H1 (cell line): Measurements from ENCODE around the gene SMOC2. TPM values are rescaled to one million over a fixed set of nuclear protein-coding genes. Genes with fewer than 3 reads are reported as not detected.

Experiments used
- CTCF ChIA-PET: fragments of 300-600 bp; sonication (Branson Sonifier 250); formaldehyde crosslinking; loops from one replicate; lab custom pipeline; 2021; ENCODE audit not compliant: partially characterized antibody; lab: Charles Lee
- POLR2A ChIA-PET: fragments of 300-600 bp; sonication (Branson Sonifier 250); formaldehyde crosslinking; loops from one replicate; lab custom pipeline; 2021; ENCODE audit warnings: inconsistent platforms; ENCODE audit not compliant: partially characterized antibody; lab: Charles Lee
- DNase-seq, 2 experiments: peaks; one replicate each; pipeline versions ENCODE4 v3.0.0 to v3.0.0-alpha.2; 2010 to 2022; ENCODE audit warnings: low spot score in 2 of 2, low read depth in 1 of 2, mixed read lengths in 1 of 2
- FAIRE-seq: peaks from 2 replicates; lab custom pipeline; 2011; peaks lifted over from hg19 to GRCh38; lab: Jason Lieb, UNC
- H2AFZ ChIP-seq: 2 replicates; pipeline ENCODE4 v1.8.1; 2012; ENCODE audit warnings: low read length, inconsistent platforms
- H2AK5ac ChIP-seq: 2 replicates; pipeline ENCODE4 v1.6.1; 2013; ENCODE audit warnings: low read depth, low read length
- H2BK120ac ChIP-seq: replicated peaks from 2 replicates; pipeline ENCODE3; 2013; ENCODE audit warnings: low read depth, low read length, inconsistent platforms
- H2BK12ac ChIP-seq: 2 replicates; pipeline ENCODE4 v1.6.1; 2013; ENCODE audit warnings: low read depth, low read length
- H2BK15ac ChIP-seq: 2 replicates; pipeline ENCODE4 v1.6.1; 2013; ENCODE audit warnings: low read length
- H2BK20ac ChIP-seq: 2 replicates; pipeline ENCODE4 v1.6.1; 2013; ENCODE audit warnings: low read length
- H2BK5ac ChIP-seq: 2 replicates; pipeline ENCODE4 v1.6.1; 2013; ENCODE audit warnings: low read depth, low read length
- H3K14ac ChIP-seq: 2 replicates; pipeline ENCODE4 v1.6.1; 2013; ENCODE audit warnings: inconsistent platforms; ENCODE audit not compliant: insufficient read length
- H3K18ac ChIP-seq: 2 replicates; pipeline ENCODE4 v1.6.1; 2013; ENCODE audit warnings: low read length; ENCODE audit errors: extremely low read depth
- H3K23ac ChIP-seq: 2 replicates; pipeline ENCODE4 v1.6.1; 2013; ENCODE audit warnings: inconsistent platforms; ENCODE audit not compliant: insufficient read length
- H3K23me2 ChIP-seq: 2 replicates; pipeline ENCODE4 v1.6.1; 2013; ENCODE audit warnings: low read depth, low read length
- H3K27ac ChIP-seq: 2 replicates; pipeline ENCODE4 v1.6.1; 2011; ENCODE audit warnings: low read depth, low read length, inconsistent platforms
- H3K27me3 ChIP-seq, 4 experiments: replicated peaks in 1 of 4; 1 replicate in 1 of 4; 2 replicates in 3 of 4; pipeline versions ENCODE4 v1.6.1 to v1.8.1; 2011 to 2013; ENCODE audit warnings: low read length in 3 of 4, mild to moderate bottlenecking in 3 of 4, inconsistent platforms in 2 of 4, mixed read lengths in 2 of 4, moderate library complexity in 1 of 4; ENCODE audit not compliant: control insufficient read depth in 3 of 4, insufficient read depth in 3 of 4; ENCODE audit errors: extremely low read depth in 1 of 4
- H3K36me3 ChIP-seq, 4 experiments: 2 replicates each; pipeline versions ENCODE4 v1.6.1 to v1.8.1; 2011 to 2013; ENCODE audit warnings: mild to moderate bottlenecking in 4 of 4, low read length in 3 of 4, moderate library complexity in 2 of 4, control low read depth in 1 of 4, inconsistent platforms in 1 of 4; ENCODE audit not compliant: insufficient read depth in 4 of 4, control insufficient read depth in 2 of 4
- H3K4ac ChIP-seq: replicated peaks from 2 replicates; pipeline ENCODE3; 2013; ENCODE audit warnings: low read length, low read depth, mixed read lengths, inconsistent platforms; ENCODE audit not compliant: insufficient read length
- H3K4me1 ChIP-seq, 4 experiments: replicated peaks in 1 of 4; 1 replicate in 1 of 4; 2 replicates in 3 of 4; pipeline versions ENCODE4 v1.6.1 to v1.8.1; 2011 to 2013; ENCODE audit warnings: low read length in 3 of 4, inconsistent platforms in 2 of 4, mixed read lengths in 1 of 4; ENCODE audit not compliant: insufficient read depth in 4 of 4, control insufficient read depth in 3 of 4
- H3K4me2 ChIP-seq, 2 experiments: 2 replicates each; pipeline versions ENCODE4 v1.6.1 to v1.8.1; 2011 to 2013; ENCODE audit warnings: low read depth in 2 of 2, low read length in 2 of 2, control low read depth in 1 of 2, inconsistent platforms in 1 of 2, mild to moderate bottlenecking in 1 of 2; ENCODE audit not compliant: insufficient read depth in 1 of 2
- H3K4me3 ChIP-seq, 4 experiments: fragments of 200-600, 300-600 bp in 1 of 4; sonication (generic), shearing (Covaris generic), sonication (Bioruptor Twin) in 1 of 4; 2 replicates each; pipeline versions ENCODE4 v1.5.1 to v1.8.1; 2011 to 2016; ENCODE audit warnings: low read length in 4 of 4, low read depth in 3 of 4, control low read depth in 2 of 4, inconsistent platforms in 2 of 4, mild to moderate bottlenecking in 2 of 4, mixed read lengths in 1 of 4, moderate library complexity in 1 of 4; ENCODE audit not compliant: insufficient read depth in 2 of 4; ENCODE audit errors: extremely low read depth in 1 of 4
- H3K56ac ChIP-seq: replicated peaks from 2 replicates; pipeline ENCODE3; 2013; ENCODE audit warnings: low read depth, mild to moderate bottlenecking, mixed read lengths, low read length, inconsistent platforms; ENCODE audit not compliant: insufficient read length
- H3K79me1 ChIP-seq: 2 replicates; pipeline ENCODE4 v1.6.1; 2013; ENCODE audit warnings: low read depth, low read length, control low read depth
- H3K79me2 ChIP-seq, 2 experiments: 2 replicates each; pipeline versions ENCODE4 v1.6.1 to v1.8.1; 2012 to 2013; ENCODE audit warnings: low read length in 2 of 2, mild to moderate bottlenecking in 2 of 2, inconsistent platforms in 1 of 2; ENCODE audit not compliant: insufficient read depth in 2 of 2, control insufficient read depth in 1 of 2
- H3K9ac ChIP-seq, 4 experiments: replicated peaks in 1 of 4; 1 replicate in 1 of 4; 2 replicates in 3 of 4; pipeline versions ENCODE4 v1.6.1 to v1.8.1; 2011 to 2013; ENCODE audit warnings: low read depth in 3 of 4, low read length in 3 of 4, control low read depth in 2 of 4, mild to moderate bottlenecking in 2 of 4, moderate library complexity in 2 of 4, inconsistent platforms in 1 of 4; ENCODE audit errors: extremely low read depth in 1 of 4
- H3K9me3 ChIP-seq, 2 experiments: 2 replicates each; pipeline versions ENCODE4 v1.6.1 to v1.8.1; 2012 to 2013; ENCODE audit warnings: mild to moderate bottlenecking in 2 of 2, moderate library complexity in 2 of 2, control low read depth in 1 of 2, inconsistent platforms in 1 of 2, low read depth in 1 of 2, low read length in 1 of 2, mixed read lengths in 1 of 2; ENCODE audit not compliant: insufficient read depth in 2 of 2
- H4K20me1 ChIP-seq, 2 experiments: replicated peaks in 1 of 2; 2 replicates each; pipeline versions ENCODE3 to v1.8.1; 2011 to 2013; ENCODE audit warnings: inconsistent platforms in 2 of 2, low read length in 2 of 2, mild to moderate bottlenecking in 1 of 2; ENCODE audit not compliant: insufficient read depth in 2 of 2, control insufficient read depth in 1 of 2
- H4K5ac ChIP-seq: 2 replicates; pipeline ENCODE4 v1.6.1; 2013; ENCODE audit warnings: low read length, low read depth, mixed read lengths, inconsistent platforms; ENCODE audit not compliant: insufficient read length
- H4K8ac ChIP-seq: 2 replicates; pipeline ENCODE4 v1.8.0; 2013; ENCODE audit warnings: mild to moderate bottlenecking, moderate library complexity, low read length, inconsistent platforms; ENCODE audit not compliant: insufficient read depth; ENCODE audit errors: extremely low read depth
- H4K91ac ChIP-seq: replicated peaks from 2 replicates; pipeline ENCODE3; 2013; ENCODE audit warnings: low read length, mixed read lengths, inconsistent platforms; ENCODE audit not compliant: insufficient read length
- ASH2L ChIP-seq: fragments of 200-600, 300-600 bp; sonication (generic); IDR thresholded peaks from one replicate; pipeline ENCODE4 v1.7.1; 2017; ENCODE audit warnings: low read length
- CBX5 ChIP-seq: fragments of 300-800, 300-1000 bp; sonication (generic); IDR thresholded peaks from 2 replicates; pipeline ENCODE4 v1.7.1; 2016; ENCODE audit warnings: antibody characterized with exemption, low read length, low read depth
- CEBPB ChIP-seq: IDR thresholded peaks from 2 replicates; pipeline ENCODE4 v1.6.1; 2012; ENCODE audit warnings: low read depth, low read length
- JUND ChIP-seq: IDR thresholded peaks from 2 replicates; pipeline ENCODE4 v1.6.1; 2011; ENCODE audit warnings: mild to moderate bottlenecking, improper control_type of control experiment, low read length
- NANOG ChIP-seq: IDR thresholded peaks from 2 replicates; pipeline ENCODE4 v1.6.1; 2011; ENCODE audit warnings: low read length, low read depth, mild to moderate bottlenecking, inconsistent platforms; ENCODE audit not compliant: insufficient read depth, poor library complexity, severe bottlenecking
- RAD21 ChIP-seq, 2 experiments: IDR thresholded peaks in 1 of 2; conservative IDR thresholded peaks in 1 of 2; 2 replicates each; pipeline ENCODE4 v1.6.1; 2011; ENCODE audit warnings: low read depth in 2 of 2, low read length in 2 of 2, improper control_type of control experiment in 1 of 2, inconsistent platforms in 1 of 2, mild to moderate bottlenecking in 1 of 2, moderate library complexity in 1 of 2
- RNF2 ChIP-seq: fragments of 200-900, 300-1000 bp; sonication (generic); IDR thresholded peaks from 2 replicates; pipeline ENCODE4 v1.7.1; 2016; ENCODE audit warnings: borderline replicate concordance, low read depth, mild to moderate bottlenecking, antibody characterized with exemption, low read length; ENCODE audit not compliant: poor library complexity, severe bottlenecking; ENCODE audit errors: missing control alignments
- SIRT6 ChIP-seq: IDR thresholded peaks from one replicate; pipeline ENCODE4 v1.7.1; 2012; ENCODE audit warnings: low read length, inconsistent platforms
- SIX5 ChIP-seq: IDR thresholded peaks from 2 replicates; pipeline ENCODE4 v1.6.1; 2011; ENCODE audit warnings: mild to moderate bottlenecking, low read depth, low read length
- SUZ12 ChIP-seq: fragments of 200-600 bp; sonication (generic); IDR thresholded peaks from 2 replicates; pipeline ENCODE4 v1.6.1; 2012; ENCODE audit warnings: mild to moderate bottlenecking, inconsistent platforms, low read length, moderate library complexity, mixed read lengths
- USF2 ChIP-seq: IDR thresholded peaks from 2 replicates; pipeline ENCODE4 v1.6.1; 2011; ENCODE audit warnings: low read length, improper control_type of control experiment
- WGBS, 2 experiments: shearing (Covaris generic) in 1 of 2; methylation state at CpG; one replicate each; pipeline versions ENCODE4 v1.1.6 to v1.1.7; 2013 to 2015; ENCODE audit warnings: low lambda C conversion rate in 2 of 2, mixed read lengths in 2 of 2, inconsistent platforms in 1 of 2, low coverage in 1 of 2, missing lambda C conversion rate in 1 of 2; ENCODE audit not compliant: insufficient replicate concordance in 2 of 2, insufficient coverage in 1 of 2, insufficient read length in 1 of 2; ENCODE audit errors: extremely low coverage in 1 of 2, missing lambda C conversion rate in 1 of 2; 5-methylcytosine and 5-hydroxymethylcytosine counted together
- polyA plus RNA-seq, 7 experiments: library from polyadenylated mRNA; depleted of rRNA in 3 of 7; stranded (reverse) in 5 of 7; unstranded in 2 of 7; fragments of >200 nt in 5 of 7; fragments of 200-250 nt in 2 of 7; gene quantifications; 1 replicate in 5 of 7; 2 replicates in 1 of 7; 4 replicates in 1 of 7; pipeline versions ENCODE4 v1.2.1 to v1.2.3, GENCODE V29; 2011 to 2013; ENCODE audit warnings: missing spikeins in 2 of 7, mixed read lengths in 2 of 7
- total RNA-seq: library from RNA; stranded (reverse); fragmentation: NEBNext Ultra II Directional; extraction: Animal tissue kit (Norgen Biotek cat#: 25700); gene quantifications from 2 replicates; pipeline ENCODE4 v1.2.1, GENCODE V29; 2021

Gene SMOC2
- total and polyA plus RNA-seq, 2 of the 8 experiments (the other 6 are each of a cell fraction or from before 2014, with no cell fraction given) = 7.7 to 8.5 TPM

- Histone ChIP-seq H2AFZ (no peak overlapping the region), H3K79me2 (no peaks in the 10 kb centered on the region), H3K27ac (no peak overlapping the region), H4K91ac (no peak overlapping the region), H3K4me1 (no peaks in the 10 kb centered on the region), H3K79me1 (no peaks in the 10 kb centered on the region), H3K18ac (no peak overlapping the region), H3K23me2 (no peaks in the 10 kb centered on the region), H3K4ac (no peak overlapping the region), H2BK5ac (no peak overlapping the region), H3K9me3 (no peaks in the 10 kb centered on the region), H3K27me3 (no peaks in the 10 kb centered on the region), H2BK12ac (no peak overlapping the region), H2BK20ac (no peak overlapping the region), H3K4me2 (no peak overlapping the region), H3K9ac (0 out of 7 replicates have a peak overlapping the region, but pooled peaks of 1 of the 4 experiments have one; percentile 22), H4K20me1 (no peaks in the 10 kb centered on the region), H3K56ac (no peak overlapping the region), H3K14ac (no peak overlapping the region), H2AK5ac (no peak overlapping the region), H3K23ac (no peak overlapping the region), H4K5ac (no peak overlapping the region), H2BK15ac (no peak overlapping the region), H2BK120ac (no peak overlapping the region), H3K4me3 (no peak overlapping the region), H4K8ac (no peak overlapping the region), H3K36me3 (no peaks in the 10 kb centered on the region)
- DNase-seq (peak in 1 of 2 experiments; percentile 24), FAIRE-seq (no peak)
- WGBS, 2 experiments = 87% methylated on average over 13 of the region's 13 CpGs; no CpG with 5 or more reads in 1 of the 2 experiments
- POLR2A ChIA-PET = interaction anchor here (0.5 kb wide), 1 partner anchor 10 kb away, joined by 3 read pairs; no protein-coding TSS in a partner anchor
- CTCF ChIA-PET = interaction anchor here (0.9 to 1.6 kb wide), 5 partner anchors 9 to 1093 kb away, joined by 3 to 7 read pairs (median 3); no protein-coding TSS in a partner anchor
- TF ChIP-seq RAD21 (IDR thresholded peaks at IDR 0.05 in 1 of 2, conservative IDR thresholded peaks at IDR 0.05 in 1 of 2; ENCODE audit: low read depth in 2 of 2, low read length in 2 of 2) = no peak
- TF ChIP-seq CBX5 = no peak
- TF ChIP-seq JUND = no peak
- no peak for TF ChIP-seq USF2
- no peak for TF ChIP-seq SIRT6
- no peak for TF ChIP-seq SUZ12
- TF ChIP-seq NANOG = no peak
- no peak for TF ChIP-seq CEBPB
- TF ChIP-seq SIX5 = no peak
- no peak for TF ChIP-seq ASH2L
- TF ChIP-seq RNF2 = no peak
- TF ChIP-seq, all 59 proteins: peak for 0
These were observed 32.4 kb upstream of the SMOC2 start for GRCh38 chr6:168408504-168409136.
